Measurements from ENCODE around the gene PRODH2. TPM values are rescaled to one million over a fixed set of nuclear protein-coding genes. Genes with fewer than 3 reads are reported as not detected.

PRODH2 gene
- total RNA-seq, 1 donor from 2014 or later = not detected

- no peaks in the 10 kb centered on the region for H3K27me3 ChIP-seq (ENCODE audit: control insufficient read depth, insufficient read depth, low read length)
- DNase-seq (ENCODE audit: low read depth) = no peak
- H3K4me3 ChIP-seq (ENCODE audit: low read depth, low read length) = no peak overlapping the region
- H3K36me3 ChIP-seq (ENCODE audit: control insufficient read depth, insufficient read depth, low read length) = peaks cover 3% of the 10 kb centered on the region
- TF ChIP-seq CTCF (IDR thresholded peaks at IDR 0.05; ENCODE audit: insufficient read depth, low read length, poor library complexity, severe bottlenecking) = no peak
These were observed 52.9 kb downstream of the PRODH2 start for GRCh38 chr19:35759697-35760096.

- peaks cover 3% of the 10 kb centered on the region for H3K36me3 ChIP-seq (ENCODE audit: control insufficient read depth, insufficient read depth, low read length)
- no peak for TF ChIP-seq CTCF (IDR thresholded peaks at IDR 0.05; ENCODE audit: insufficient read depth, low read length, poor library complexity, severe bottlenecking)
- H3K4me3 ChIP-seq (ENCODE audit: low read depth, low read length) = peak within 1 kb of the TSS; percentile 66
- peak; percentile 98 for DNase-seq (ENCODE audit: low read depth)
- H3K27me3 ChIP-seq (ENCODE audit: control insufficient read depth, insufficient read depth, low read length) = no peaks in the 10 kb centered on the region
These were observed 54.7 kb downstream of the PRODH2 start, which contains the start of gene PROSER3 for GRCh38 chr19:35757749-35758608. Gene PROSER3 (plus strand): TSS chr19:35758176. CDS start chr19:35758216, 40 bp downstream.

GRCh38 chr19:35757231-35757748 is 55.4 kb downstream of the PRODH2 start:
- Histone ChIP-seq H3K27me3 (ENCODE audit: control insufficient read depth, insufficient read depth, low read length) (no peaks in the 10 kb centered on the region), H3K36me3 (ENCODE audit: control insufficient read depth, insufficient read depth, low read length) (peaks cover 3% of the 10 kb centered on the region), H3K4me3 (ENCODE audit: low read depth, low read length) (peak overlapping the region; percentile 14)
- TF ChIP-seq CTCF (IDR thresholded peaks at IDR 0.05; ENCODE audit: insufficient read depth, low read length, poor library complexity, severe bottlenecking) = no peak
- no peak for DNase-seq (ENCODE audit: low read depth)

GRCh38 chr19:35756377-35757230 is 56.0 kb downstream of the PRODH2 start, which contains the start of gene HSPB6:
Gene HSPB6 (minus strand): TSS chr19:35757029. CDS start chr19:35757008, 21 bp downstream.
- H3K27me3 ChIP-seq (ENCODE audit: control insufficient read depth, insufficient read depth, low read length) = no peaks in the 10 kb centered on the region
- H3K4me3 ChIP-seq (ENCODE audit: low read depth, low read length) = peak within 1 kb of the TSS; percentile 14
- TF ChIP-seq CTCF (IDR thresholded peaks at IDR 0.05; ENCODE audit: insufficient read depth, low read length, poor library complexity, severe bottlenecking) = no peak
- no peaks in the 10 kb centered on the region for H3K36me3 ChIP-seq (ENCODE audit: control insufficient read depth, insufficient read depth, low read length)
- DNase-seq (ENCODE audit: low read depth) = no peak

GRCh38 chr19:35755550-35756376 is 56.9 kb downstream of the PRODH2 start:
- DNase-seq (ENCODE audit: low read depth) = no peak
- H3K4me3 ChIP-seq (ENCODE audit: low read depth, low read length) = no peak overlapping the region
- H3K36me3 ChIP-seq (ENCODE audit: control insufficient read depth, insufficient read depth, low read length) = no peaks in the 10 kb centered on the region
- no peaks in the 10 kb centered on the region for H3K27me3 ChIP-seq (ENCODE audit: control insufficient read depth, insufficient read depth, low read length)
- no peak for TF ChIP-seq CTCF (IDR thresholded peaks at IDR 0.05; ENCODE audit: insufficient read depth, low read length, poor library complexity, severe bottlenecking)

Data from kidney epithelial cell (primary cell).